K562 (cell line): Measurements from ENCODE around the gene PARP14.

Experiments
- JUNB ChIP-seq: fragments of 450-650 bp; formaldehyde crosslinking; conservative IDR thresholded peaks from 2 replicates; pipeline ENCODE4 v1.4.0; 2020; ENCODE audit warnings: mild to moderate bottlenecking
- PRMT5 ChIP-seq: sonication (generic); formaldehyde crosslinking; IDR thresholded peaks from 2 replicates; pipeline ENCODE4 v1.5.0; 2020; ENCODE audit warnings: missing genetic modification reagents
- ZKSCAN8 ChIP-seq: fragments of 200-800 bp; sonication (Bioruptor generic); IDR thresholded peaks from 2 replicates; pipeline ENCODE4 v1.6.1; 2016; ENCODE audit warnings: missing genetic modification characterization, missing compliant biosample characterization
- ZNF24 ChIP-seq: fragments of 450-650 bp; IDR thresholded peaks from 2 replicates; pipeline ENCODE4 v1.6.1; 2016
- ZNF263 ChIP-seq: sonication (generic); formaldehyde crosslinking; IDR thresholded peaks from 2 replicates; pipeline ENCODE4 v1.8.0; 2022; ENCODE audit warnings: mild to moderate bottlenecking, missing genetic modification reagents, borderline replicate concordance
- TF ChIP-seq, protein P1 (sequence below): sonication (generic); formaldehyde crosslinking; IDR thresholded peaks from 2 replicates; pipeline ENCODE4 v1.8.1; 2023; ENCODE audit warnings: mild to moderate bottlenecking, missing genetic modification reagents

DNA sequence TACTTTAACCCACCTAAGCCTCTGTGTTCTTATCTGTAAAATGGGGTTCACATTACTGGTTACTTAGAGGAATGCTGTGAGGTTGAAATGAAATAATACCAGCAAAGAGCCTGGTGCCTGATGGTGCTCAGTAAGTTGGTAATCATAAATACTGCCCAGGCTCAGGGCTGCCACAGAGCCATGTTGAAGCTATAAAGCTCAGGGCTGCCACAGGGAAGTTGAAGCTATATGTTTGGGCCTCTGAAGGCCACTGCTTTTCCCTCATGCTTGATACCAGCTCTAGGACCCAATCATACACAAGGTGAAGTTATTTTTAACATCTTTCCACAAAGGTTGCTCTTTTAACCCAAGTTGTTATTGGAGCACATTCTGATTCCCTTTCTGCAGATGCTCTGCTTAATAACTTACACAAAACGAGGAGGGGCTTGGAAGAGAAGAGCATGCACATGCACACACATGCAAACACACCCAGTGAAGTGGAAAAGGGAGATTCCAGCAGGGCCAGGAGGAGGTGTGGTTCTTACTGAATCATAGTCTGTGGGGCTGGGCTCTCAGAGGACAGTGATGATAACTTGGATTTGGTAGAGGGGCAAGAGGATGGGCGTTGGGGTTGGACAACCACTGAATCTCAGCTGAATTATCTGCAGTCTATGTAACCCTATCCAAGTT lies 17.4 kb downstream of the PARP14 start:
- TF ChIP-seq JUNB (no peak), ZNF24 (no peak), PRMT5 (CRISPR knock-in tag) (no peak), ZNF263 (no peak), ZKSCAN8 (CRISPR knock-in tag) (no peak)
- TF ChIP-seq, protein P1, sequence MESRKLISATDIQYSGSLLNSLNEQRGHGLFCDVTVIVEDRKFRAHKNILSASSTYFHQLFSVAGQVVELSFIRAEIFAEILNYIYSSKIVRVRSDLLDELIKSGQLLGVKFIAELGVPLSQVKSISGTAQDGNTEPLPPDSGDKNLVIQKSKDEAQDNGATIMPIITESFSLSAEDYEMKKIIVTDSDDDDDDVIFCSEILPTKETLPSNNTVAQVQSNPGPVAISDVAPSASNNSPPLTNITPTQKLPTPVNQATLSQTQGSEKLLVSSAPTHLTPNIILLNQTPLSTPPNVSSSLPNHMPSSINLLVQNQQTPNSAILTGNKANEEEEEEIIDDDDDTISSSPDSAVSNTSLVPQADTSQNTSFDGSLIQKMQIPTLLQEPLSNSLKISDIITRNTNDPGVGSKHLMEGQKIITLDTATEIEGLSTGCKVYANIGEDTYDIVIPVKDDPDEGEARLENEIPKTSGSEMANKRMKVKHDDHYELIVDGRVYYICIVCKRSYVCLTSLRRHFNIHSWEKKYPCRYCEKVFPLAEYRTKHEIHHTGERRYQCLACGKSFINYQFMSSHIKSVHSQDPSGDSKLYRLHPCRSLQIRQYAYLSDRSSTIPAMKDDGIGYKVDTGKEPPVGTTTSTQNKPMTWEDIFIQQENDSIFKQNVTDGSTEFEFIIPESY (CRISPR knock-in tag), result no peak
